Suppressor macrophage treated with lipopolysaccharide for 4 hours (primary cell): ENCODE results near the gene PEX11G.

Source experiments
- DNase-seq: peaks from one replicate; pipeline ENCODE4 v3.0.0-alpha.2; 2020

Gene PEX11G

DNA sequence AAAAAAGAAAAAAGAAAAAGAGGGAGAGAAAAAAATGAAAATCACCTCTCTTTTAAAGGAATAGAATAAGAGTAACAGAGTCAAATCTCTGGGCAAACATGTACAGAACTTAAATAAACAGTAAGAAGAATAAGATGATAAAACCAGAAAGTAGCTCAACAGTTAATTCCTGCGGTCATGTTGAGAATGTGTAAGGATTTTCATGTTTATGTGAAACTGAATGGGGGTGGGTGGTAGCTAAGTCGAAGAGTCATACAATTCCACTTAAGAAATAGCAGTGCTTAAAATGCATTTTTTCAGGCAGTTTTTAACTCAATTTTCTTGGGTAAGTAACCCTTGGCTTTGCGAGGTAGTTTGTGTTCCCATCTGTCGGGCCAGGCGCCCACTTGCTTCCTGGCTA is 60.9 kb downstream of the PEX11G start:
- no peak for DNase-seq

- DNase-seq: no peak
These were observed 61.8 kb downstream of the PEX11G start for GRCh38 chr19:7426986-7427385.
